Mucosa of rectum (tissue), 2 donors: Measurements from ENCODE around the gene NOB1.
"Not testable (repeated sequence)": the region's sequence is repeated elsewhere in the genome, so short reads cannot be mapped to it uniquely, and the experiment has no call there.

Experiments
- H3K27ac ChIP-seq, 2 donors: one replicate each; pipeline ENCODE4 v1.7.0; 2013; ENCODE audit warnings: inconsistent platforms in 2 of 2, low read depth in 2 of 2, low read length in 2 of 2
- H3K27me3 ChIP-seq, 2 donors: one replicate each; pipeline ENCODE4 v1.7.0; 2013; ENCODE audit warnings: low read length in 2 of 2; ENCODE audit not compliant: control insufficient read depth in 2 of 2, insufficient read depth in 2 of 2
- H3K36me3 ChIP-seq, 2 donors: one replicate each; pipeline ENCODE4 v1.7.0; 2013; ENCODE audit warnings: low read length in 2 of 2; ENCODE audit not compliant: control insufficient read depth in 2 of 2, insufficient read depth in 2 of 2
- H3K4me1 ChIP-seq, 2 donors: one replicate each; pipeline ENCODE4 v1.7.0; 2013; ENCODE audit warnings: low read length in 2 of 2, mild to moderate bottlenecking in 1 of 2; ENCODE audit not compliant: control insufficient read depth in 2 of 2, insufficient read depth in 2 of 2
- H3K4me3 ChIP-seq, 2 donors: one replicate each; pipeline ENCODE4 v1.7.0; 2013; ENCODE audit warnings: low read length in 2 of 2
- H3K9ac ChIP-seq, 2 donors: one replicate each; pipeline ENCODE4 v1.7.0; 2013; ENCODE audit warnings: low read length in 2 of 2, low read depth in 1 of 2, mild to moderate bottlenecking in 1 of 2
- H3K9me3 ChIP-seq, 2 donors: one replicate each; pipeline ENCODE4 v1.7.0; 2013; ENCODE audit warnings: low read length in 2 of 2; ENCODE audit not compliant: control insufficient read depth in 2 of 2
- donor health status: healthy.
- donor health status: Normal muscosa, but diverticular disease.

Gene NOB1

DNA sequence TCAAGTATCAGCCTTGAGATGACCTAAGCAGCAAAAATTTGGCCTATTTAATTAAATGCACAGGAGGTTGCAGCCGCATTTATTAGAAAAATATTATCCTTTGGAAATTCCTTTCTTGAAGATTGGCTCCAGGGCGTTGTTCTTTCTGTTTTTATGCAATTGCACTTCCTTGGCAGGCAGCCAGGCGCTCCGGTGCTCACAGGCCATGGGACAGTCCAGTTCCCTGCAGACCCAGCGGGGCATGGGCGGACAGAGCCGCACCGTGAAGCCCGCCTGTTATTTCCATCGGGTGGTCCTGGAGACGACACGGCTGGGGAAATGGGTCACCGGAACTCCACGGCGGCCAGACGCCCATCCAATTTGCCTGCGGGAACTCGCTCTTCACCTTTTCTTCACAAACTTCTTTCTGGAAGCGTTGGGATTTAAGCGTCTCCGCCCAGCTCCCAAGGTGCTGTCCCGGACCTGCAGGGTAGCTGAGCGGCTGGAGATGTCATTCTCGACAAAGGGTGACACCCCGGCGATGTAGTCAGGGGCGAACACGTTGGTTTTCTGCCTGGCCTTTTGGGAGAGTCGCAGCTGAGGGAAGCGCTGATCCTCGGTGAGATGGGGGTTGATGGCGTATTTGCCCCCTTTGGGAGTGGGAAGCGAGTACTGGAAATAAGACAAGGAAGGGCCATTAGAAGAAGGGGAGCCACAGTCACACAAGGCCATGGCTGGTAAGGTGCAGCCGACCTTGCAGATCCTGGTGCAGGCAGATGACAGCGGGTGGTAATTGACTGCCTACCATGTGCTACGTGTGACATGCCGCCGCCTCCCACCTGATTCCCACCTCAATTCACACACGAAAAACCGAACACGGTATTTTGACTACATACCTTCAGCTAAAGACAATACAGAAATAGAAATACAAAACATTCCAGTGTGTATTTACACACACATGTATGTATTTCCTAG, 12.5 kb downstream of the NOB1 start:
- Histone ChIP-seq H3K27me3 (no peaks in the 10 kb centered on the region), H3K4me3 (peak overlapping the region; percentile 2 to 15), H3K9ac (peak overlapping the region in 1 of 2 donors; percentile 8), H3K4me1 (peaks cover 11 to 13% of the 10 kb centered on the region in 2 donors), H3K36me3 (peaks cover 51 to 53% of the 10 kb centered on the region in 2 donors), H3K9me3 (no peaks in the 10 kb centered on the region), H3K27ac (peak overlapping the region; percentile 37 to 58)

- H3K4me1 ChIP-seq = peaks cover 11 to 13% of the 10 kb centered on the region in 2 donors
- H3K4me3 ChIP-seq = no peak overlapping the region
Measured at GRCh38 chr16:69741519-69741918, 13.2 kb downstream of the NOB1 start.

GRCh38 chr16:69732101-69732500, 22.6 kb downstream of the NOB1 start:
- Histone ChIP-seq H3K4me1 (peaks cover 1 to 4% of the 10 kb centered on the region in 2 donors), H3K27me3 (no peaks in the 10 kb centered on the region), H3K9ac (no peak overlapping the region), H3K36me3 (no peaks in the 10 kb centered on the region), H3K4me3 (no peak overlapping the region), H3K9me3 (no peaks in the 10 kb centered on the region), H3K27ac (no peak overlapping the region)

More at GRCh38 chr16:69741519-69741918, 13.2 kb downstream of the NOB1 start:
- Histone ChIP-seq H3K27me3 (no peaks in the 10 kb centered on the region), H3K9me3 (no peaks in the 10 kb centered on the region), H3K9ac (peak overlapping the region in 1 of 2 donors; percentile 26), H3K36me3 (peaks cover 50 to 51% of the 10 kb centered on the region in 2 donors), H3K27ac (peak overlapping the region in 1 of 2 donors; percentile 58)

- not testable (repeated sequence) for H3K4me1 ChIP-seq, H3K9ac ChIP-seq, H3K9me3 ChIP-seq, H3K27me3 ChIP-seq, H3K27ac ChIP-seq, H3K36me3 ChIP-seq, H3K4me3 ChIP-seq
Measured at GRCh38 chr16:69731280-69731679, 23.4 kb downstream of the NOB1 start.

- H3K27me3 ChIP-seq, H3K27ac ChIP-seq, H3K9ac ChIP-seq, H3K36me3 ChIP-seq, H3K4me3 ChIP-seq, H3K9me3 ChIP-seq: not testable (repeated sequence)
- H3K4me1 ChIP-seq = peaks cover 12 to 25% of the 10 kb centered on the region in 2 donors
Measured at GRCh38 chr16:69729030-69729429, 25.7 kb downstream of the NOB1 start.

DNA sequence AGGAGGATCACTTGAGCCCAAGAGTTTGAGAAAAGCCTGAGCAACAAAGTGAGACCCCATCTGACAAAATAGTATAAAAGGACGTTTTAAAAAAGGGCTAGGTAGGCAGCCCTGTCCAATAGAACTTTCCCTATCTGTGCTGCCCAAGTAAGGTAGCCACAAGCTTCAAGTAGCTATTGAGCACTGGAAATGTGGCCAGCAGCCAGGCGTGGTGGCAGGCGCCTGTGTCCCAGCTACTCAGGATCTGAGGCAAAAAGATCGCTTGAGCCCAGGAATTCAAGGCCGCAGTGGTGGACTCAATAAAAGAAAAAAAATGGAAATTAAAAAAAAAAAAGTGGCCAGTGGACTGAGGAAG, 26.8 kb downstream of the NOB1 start:
- Histone ChIP-seq H3K27ac (no peak overlapping the region), H3K27me3 (no peaks in the 10 kb centered on the region), H3K4me1 (peaks cover 12 to 25% of the 10 kb centered on the region in 2 donors), H3K9ac (no peak overlapping the region), H3K4me3 (no peak overlapping the region), H3K9me3 (no peaks in the 10 kb centered on the region), H3K36me3 (no peaks in the 10 kb centered on the region)

- H3K9ac ChIP-seq = peak within 1 kb of the TSS; percentile 73 to 74
- H3K27ac ChIP-seq = peak within 1 kb of the TSS; percentile 85 to 88
- H3K4me3 ChIP-seq = peak within 1 kb of the TSS; percentile 81 to 83
- no peaks in the 10 kb centered on the region for H3K9me3 ChIP-seq
- no peaks in the 10 kb centered on the region for H3K36me3 ChIP-seq
- no peaks in the 10 kb centered on the region for H3K27me3 ChIP-seq
- peaks cover 12 to 25% of the 10 kb centered on the region in 2 donors for H3K4me1 ChIP-seq
Measured at GRCh38 chr16:69726313-69727060, 28.2 kb downstream of the NOB1 start, which contains the start of gene NQO1. TSS of gene NQO1 (minus strand) at chr16:69726560. CDS start at chr16:69726439, 121 bp downstream.

GRCh38 chr16:69725480-69726312, 29.0 kb downstream of the NOB1 start:
- Histone ChIP-seq H3K9ac (peak overlapping the region; percentile 73 to 74), H3K4me1 (peaks cover 12 to 27% of the 10 kb centered on the region in 2 donors)

DNA sequence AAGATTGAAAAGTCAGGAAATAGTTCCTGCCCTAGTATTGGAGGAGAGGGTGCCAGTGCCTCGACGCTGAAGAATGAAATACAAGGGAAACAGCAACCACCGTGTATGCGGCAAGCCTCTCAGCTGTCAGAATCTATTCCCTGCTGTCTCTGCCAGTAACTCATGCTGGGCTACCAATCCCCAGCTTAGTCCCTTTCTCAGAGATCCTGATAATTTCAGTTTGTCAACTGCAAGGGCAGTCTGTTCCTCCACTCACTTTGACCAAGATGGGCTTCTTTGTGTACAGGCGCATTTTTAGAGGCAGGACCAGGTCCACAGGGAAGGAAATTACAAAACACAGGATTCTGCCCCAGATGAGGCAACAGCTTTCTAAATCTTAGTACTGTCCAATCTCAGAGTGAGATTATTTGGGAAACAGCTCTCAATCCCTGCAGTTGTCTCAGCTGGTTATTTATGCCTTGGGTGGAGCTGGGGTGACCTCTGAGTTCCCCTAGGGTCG, 29.7 kb downstream of the NOB1 start:
- H3K36me3 ChIP-seq = no peaks in the 10 kb centered on the region
- peak overlapping the region in 1 of 2 donors; percentile 6 for H3K4me3 ChIP-seq
- H3K9me3 ChIP-seq = no peaks in the 10 kb centered on the region
- H3K27me3 ChIP-seq = no peaks in the 10 kb centered on the region
- peak overlapping the region in 1 of 2 donors; percentile 24 for H3K9ac ChIP-seq
- H3K4me1 ChIP-seq = peaks cover 12 to 28% of the 10 kb centered on the region in 2 donors
- peak overlapping the region; percentile 81 to 85 for H3K27ac ChIP-seq

More at GRCh38 chr16:69725480-69726312, 29.0 kb downstream of the NOB1 start:
- H3K9me3 ChIP-seq = no peaks in the 10 kb centered on the region
- H3K36me3 ChIP-seq = no peaks in the 10 kb centered on the region
- peak overlapping the region; percentile 81 to 83 for H3K4me3 ChIP-seq
- no peaks in the 10 kb centered on the region for H3K27me3 ChIP-seq
- H3K27ac ChIP-seq = peak overlapping the region; percentile 85 to 88
